HL-60/S4 treated with retinoic acid at 250 ng/mL for 4 days and 3 days (cell line): ENCODE measurements around the gene PTPRN2.
"Not testable (repeated sequence)": the region's sequence is repeated elsewhere in the genome, so short reads cannot be mapped to it uniquely, and the experiment has no call there.

Source experiments
- in situ Hi-C: fragments of 300-500 bp; cut with MboI; formaldehyde crosslinking; loops from 2 replicates; pipeline ENCODE4 v1.7.0; 2022; ENCODE audit warnings: low sequenced_read_pairs

Gene PTPRN2

DNA sequence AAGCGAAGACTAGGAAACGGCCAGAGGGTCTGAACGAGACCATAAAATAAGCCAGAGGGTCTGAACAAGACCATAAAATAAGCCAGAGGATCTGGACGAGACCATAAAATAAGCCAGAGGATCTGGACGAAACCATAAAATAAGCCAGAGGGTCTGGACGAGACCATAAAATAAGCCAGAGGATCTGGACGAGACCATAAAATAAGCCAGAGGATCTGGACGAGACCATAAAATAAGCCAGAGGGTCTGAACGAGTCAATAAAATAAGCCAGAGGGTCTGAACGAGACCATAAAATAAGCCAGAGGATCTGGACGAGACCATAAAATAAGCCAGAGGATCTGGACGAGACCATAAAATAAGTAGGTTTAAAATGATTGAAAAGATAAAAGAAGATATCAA, 692.5 kb downstream of the PTPRN2 start:
- in situ Hi-C loops: not testable (repeated sequence)

DNA sequence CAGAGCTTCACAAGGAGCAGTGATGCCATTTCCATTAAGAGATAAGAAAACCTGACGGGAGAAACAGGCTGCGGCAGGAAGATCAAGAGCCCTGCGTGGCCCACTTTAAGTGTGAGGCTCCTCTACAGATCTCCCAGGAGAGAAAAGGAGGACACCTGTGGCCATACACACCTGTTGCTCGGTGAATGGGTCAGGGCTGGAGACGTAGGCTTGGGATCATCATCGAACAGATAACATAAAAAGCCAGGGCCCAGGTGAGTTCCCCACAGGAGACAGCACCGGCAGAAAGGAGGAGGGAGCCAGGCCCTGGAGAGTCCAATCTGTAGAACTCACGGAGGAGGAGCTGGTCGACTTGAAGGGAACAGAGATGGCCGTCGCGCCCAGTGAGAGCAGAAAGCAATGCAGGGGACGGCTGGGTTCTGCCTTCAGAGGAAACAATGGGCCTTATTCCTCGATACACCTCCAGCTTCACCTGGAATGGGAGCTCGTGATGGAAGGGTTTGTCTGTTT, 694.0 kb downstream of the PTPRN2 start:
- in situ Hi-C loops: no loop called here

DNA sequence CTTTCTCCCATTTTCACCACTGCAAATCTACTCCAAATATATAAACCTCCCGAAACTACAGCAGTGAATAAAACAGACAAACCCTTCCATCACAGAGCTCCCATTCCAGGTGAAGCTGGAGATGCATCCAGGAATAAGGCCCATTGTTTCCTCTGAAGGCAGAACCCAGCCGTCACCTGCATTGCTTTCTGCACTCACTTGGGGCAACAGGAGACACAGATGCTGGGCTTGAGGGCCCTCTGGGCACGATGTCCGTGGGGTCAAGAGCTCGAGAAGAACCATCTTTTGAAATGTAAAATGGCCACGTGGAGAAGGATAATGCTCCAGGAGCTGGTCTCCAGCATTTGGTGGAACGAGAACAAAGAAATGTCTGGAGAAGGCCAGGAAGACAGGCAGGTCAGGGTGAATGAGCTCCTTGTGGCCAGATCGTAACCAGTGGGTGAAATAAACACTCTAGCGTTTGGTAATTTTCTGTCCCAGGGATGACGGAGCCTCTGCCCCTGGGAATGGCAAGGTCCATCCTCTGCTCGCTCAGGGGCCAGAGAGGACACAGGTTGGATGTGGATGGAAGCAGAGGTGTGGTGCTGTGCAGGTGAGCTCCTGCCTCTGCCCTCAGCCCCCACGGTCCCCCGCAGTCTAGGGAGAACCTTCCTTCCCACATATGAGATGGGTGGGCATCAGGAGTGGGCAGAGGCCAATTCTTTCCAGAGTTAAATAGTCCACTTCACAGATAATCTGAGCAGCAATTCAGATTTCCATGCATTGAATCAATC, 694.7 kb downstream of the PTPRN2 start:
- in situ Hi-C loops: no loop called here

DNA sequence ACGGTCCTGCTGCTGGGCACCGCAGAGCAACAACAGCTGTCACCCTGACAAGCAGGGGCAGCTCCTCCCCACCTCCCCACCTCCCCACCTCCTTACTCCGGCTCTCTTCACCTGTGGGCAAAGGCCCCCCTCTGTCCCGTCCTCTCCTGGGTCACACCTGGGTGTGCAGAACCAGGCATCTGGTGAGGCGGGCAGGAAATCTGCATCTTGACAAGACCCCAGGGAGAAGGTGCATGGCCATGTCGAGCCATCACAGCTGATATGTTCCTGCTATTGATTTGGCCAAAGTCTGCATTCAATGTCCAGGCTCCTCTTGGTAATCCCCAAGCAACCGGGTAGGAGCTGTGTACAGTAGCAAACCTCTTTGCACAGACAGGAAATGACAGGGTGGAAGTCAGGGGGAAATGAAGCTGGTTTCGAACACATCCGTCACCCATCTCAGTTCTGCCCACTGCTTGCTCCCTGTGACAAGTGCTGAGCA, 696.7 kb downstream of the PTPRN2 start:
- in situ Hi-C loops: no loop called here

DNA sequence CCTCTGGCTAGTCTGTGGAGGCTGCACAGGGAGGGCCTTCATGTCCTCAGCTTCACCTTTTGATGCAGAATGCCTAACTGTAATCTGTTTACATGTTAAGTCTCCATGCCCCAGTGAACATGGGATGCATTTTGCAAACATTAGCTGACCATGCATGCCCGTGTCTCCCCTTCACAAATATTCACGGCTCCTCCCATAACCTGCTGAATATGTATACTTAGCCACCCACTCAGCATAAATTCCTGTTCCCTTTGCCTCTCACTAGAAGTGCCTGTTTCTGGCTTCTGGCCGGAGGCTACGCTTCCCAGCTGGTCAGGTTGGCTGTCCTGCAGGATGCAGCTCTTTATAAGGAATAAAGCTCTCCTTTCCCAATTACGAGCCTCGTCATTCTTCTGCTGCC, 698.1 kb downstream of the PTPRN2 start:
- in situ Hi-C loops: no loop called here

DNA sequence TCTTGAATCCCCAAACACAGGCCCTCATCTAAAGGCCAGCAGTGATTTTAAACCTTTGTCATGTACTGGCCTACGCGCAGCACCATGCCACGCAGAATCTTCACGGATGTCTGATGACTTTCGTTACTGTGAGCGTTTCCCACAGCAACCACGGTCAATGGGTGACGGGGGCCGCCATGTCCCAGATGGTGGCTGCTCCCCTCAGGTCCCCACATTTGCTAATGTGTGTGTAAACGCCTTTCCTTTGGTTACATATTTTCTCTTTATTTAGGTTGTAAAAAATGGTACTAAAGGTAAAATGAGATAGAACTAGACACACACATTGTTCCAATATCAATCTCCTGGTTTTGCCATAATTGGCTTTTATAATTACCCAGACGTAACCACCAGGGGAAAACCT, 699.0 kb downstream of the PTPRN2 start:
- in situ Hi-C loops: no loop called here

DNA sequence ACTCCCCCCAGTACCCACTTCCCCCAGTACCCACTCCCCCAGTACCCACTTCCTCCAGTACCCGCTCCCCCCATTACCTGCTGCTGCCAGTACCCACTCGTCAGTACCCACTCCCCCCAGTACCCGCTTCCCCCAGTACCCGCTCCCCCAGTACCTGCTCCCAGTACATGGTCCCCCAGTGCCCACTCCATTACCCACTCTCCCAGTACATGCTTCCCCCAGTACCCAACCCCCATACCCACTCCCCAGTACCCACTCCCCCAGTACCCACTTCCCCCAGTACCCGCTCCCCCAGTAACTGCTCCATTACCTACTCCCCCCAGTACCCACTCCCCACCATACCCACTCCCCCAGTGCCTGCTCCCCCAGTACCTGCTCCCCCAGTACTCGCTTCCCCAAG, 700.2 kb downstream of the PTPRN2 start:
- in situ Hi-C loops: no loop called here

DNA sequence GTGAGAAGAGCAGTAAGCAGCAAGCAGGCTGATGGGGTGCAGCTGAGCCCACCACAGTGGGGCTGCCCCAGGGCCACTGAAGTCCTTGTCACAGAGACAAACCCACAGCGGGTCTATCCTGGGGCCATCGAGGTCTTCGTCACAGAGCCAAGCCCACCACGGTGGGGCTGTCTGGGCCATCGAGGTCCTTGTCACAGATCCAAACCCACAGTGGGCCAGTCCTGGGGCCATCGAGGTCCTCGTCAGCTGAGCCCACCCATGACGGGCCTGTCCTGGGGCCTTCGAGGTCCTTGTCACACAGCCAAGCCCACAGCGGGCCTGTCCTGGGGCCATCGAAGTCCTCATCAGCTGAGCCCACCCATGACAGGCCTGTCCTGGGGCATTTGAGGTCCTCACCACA, 700.9 kb downstream of the PTPRN2 start:
- in situ Hi-C loops: no loop called here

DNA sequence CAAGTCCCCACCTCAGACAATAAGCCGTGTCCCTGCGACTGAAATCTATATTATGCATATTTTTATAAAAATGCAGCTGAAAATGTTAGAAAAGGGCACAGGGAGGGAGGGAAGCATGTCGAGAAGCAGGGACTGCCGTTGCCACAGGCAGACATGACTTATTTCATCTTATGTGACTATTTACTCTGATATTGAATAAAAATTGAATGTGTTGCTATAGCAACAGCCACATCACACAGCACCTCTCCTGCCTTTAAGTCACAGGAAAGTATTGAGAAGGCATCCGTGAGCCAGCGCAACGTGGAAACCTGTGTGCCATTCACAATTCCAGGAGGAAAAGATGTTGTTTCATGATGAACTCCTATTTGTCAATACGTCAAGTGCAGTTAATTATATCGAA, 701.4 kb downstream of the PTPRN2 start:
- in situ Hi-C loops: no loop called here

DNA sequence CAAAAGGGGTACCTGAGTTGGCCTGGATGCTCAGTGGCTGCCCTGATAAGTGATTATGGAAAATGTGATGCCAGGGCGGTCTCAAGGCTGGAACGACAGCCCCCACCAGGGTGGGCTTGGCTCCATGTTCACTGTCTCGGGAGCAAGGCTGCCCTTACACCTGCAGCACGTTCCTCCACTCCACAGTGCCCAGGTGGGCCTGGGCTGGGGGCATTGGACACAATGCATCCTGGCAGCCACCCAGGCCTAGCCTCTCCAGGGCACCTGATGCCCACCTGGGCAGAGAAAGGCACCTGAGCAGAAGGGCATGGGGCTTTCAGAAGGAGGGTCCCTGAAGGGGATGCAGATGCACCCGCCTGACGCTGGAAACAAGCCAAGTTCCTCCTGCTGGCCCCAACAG, 702.5 kb downstream of the PTPRN2 start:
- in situ Hi-C loops: no loop called here

DNA sequence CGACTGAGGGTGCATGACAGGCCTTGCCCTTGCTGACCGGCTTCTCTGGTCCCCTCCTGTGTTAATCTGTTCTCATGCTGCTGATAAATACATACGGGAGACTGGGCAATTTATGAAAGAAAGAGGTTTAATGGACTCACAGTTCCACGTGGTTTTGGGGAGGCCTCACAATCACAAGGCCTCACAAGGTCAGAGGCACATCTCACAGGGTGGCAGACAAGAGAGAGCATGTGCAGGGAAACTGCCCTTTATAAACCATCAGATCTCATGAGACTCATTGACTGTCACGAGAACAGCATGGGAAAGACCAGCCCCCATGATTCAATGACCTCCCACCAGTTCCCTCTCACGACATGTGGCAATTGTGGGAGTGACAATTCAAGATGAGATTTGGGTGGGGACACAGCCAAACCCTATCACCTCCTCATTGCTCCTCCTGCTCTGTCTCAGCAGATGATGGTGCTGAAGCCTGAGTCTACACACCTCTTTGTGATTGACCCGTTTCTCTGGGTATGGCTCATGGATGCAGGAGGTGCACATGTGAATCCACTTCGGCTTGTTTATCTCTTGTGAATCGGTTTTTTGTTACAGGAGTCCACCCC, 703.1 kb downstream of the PTPRN2 start:
- in situ Hi-C loops: no loop called here

DNA sequence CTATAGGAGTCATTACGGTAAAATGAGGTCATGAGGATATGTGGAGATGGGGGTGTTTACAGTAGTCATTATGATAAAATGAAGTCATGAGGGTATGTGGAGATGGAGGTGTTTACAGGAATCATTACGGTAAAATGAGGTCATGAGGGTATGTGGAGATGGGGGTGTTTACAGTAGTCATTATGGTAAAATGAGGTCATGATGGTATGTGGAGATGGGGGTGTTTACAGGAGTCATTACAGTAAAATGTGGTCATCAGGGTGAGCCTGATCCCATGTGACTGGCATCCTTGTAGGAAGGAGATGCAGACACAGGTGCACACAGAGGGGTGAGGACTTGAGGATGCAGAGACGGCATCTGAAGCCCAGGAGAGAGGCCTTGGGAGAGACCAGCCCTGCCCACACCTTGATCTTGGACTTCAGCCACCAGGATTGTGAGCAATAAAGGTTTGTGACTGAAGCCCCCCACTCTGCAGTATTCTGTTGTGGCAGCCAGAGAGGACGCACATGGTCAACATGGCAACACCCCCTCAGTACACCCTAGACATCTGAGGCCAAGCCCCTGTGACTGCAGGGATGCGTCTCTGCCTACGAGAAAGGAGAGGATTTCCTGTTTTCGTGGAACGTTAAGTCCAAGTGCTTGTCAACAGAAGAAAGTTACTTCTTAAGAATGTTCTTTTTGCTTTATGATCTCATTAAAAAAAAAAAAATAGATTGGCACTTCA, 706.4 kb downstream of the PTPRN2 start:
- in situ Hi-C loops: no loop called here

DNA sequence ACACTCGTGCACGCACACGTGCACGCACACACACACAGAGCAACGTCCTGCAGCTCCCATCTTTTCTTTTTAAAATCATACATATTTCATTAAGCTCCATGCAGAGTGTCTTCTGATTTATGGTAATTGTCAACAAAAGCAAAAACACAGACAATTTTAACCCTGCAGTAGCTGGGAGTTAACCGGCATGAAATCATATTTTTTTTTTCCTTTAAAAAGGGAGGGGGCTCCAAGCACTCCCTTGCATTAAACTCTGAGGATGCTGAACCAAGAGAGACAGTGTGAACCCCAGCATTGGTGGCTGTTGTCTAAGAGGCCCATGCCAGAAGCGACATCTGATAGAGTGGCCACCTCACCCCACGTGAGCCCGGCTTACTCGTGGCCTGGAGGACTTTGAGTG, 708.2 kb downstream of the PTPRN2 start:
- in situ Hi-C loops: no loop called here

DNA sequence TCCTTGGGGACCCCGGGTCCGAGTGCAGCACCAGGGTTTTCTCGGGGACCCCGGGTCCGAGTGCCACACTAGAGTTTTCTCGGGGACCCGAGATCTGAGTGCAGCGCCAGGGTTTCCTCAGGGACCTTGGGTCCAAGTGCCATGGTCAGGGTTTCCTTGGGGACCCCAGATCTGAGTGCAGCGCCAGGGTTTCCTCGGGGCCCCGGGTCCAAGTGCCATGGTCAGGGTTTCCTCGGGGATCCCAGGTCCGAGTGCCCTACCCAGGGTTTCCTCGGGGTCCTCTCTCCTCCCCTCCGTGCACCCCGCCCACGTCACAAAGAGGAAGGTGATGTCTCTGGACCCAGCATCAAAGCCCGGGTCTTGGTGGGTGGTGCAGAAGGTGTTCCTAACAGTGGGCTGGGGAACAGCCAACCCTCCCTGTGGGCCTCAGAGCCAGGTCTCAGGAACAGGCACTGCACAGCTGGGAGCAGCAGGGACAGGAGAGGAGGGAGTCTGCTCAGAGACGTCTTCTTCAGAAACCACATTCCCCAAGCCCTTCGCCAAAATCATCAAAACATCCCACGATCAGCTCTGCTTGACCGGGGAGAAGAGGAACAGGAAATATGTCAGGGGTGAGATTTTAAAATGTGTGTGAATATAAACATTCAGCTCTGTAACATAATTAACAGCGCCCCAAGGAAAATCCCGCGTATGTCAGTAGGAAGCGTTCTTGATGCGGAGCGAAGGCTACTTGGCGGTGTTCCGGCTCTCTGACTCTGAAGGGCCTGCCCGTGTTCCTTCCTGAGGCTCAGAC, 710.1 kb downstream of the PTPRN2 start:
- in situ Hi-C loops: no loop called here

DNA sequence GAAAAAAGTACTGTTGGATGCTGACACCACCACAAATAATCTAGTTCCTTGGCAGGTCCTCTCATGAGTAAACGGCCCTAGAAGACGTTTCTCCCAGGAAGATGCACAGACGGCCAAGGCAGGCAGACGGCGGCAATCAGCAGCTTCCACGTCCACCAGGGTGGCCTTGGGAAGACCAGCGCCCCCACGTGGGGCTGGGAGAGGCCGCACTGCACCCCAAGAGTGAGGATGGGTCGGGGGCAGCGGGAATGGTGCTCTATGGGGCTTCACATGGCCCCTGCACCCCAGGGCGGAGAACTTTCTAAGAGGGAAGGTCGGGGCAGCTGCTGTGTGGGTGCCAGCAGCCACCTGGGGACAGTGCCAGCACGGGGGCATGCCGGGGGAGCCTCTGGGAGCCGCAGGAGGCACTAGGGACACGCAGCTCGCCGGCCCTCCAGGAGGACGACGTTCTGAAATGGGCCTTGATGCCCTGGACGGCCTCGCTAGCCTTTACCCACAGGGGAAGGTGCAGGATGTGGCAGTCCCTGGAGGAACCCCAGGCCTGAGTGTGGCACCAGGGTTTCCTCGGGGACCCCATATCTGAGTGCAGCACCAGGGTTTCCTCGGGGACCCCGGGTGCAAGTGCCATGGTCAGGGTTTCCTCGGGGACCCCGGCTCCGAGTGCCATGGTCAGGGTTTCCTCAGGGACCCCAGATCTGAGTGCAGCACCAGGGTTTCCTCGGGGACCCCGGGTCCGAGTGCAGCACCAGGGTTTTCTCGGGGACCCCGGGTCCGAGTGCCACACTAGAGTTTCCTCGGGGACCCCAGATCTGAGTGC, 710.9 kb downstream of the PTPRN2 start:
- in situ Hi-C loops: no loop called here

DNA sequence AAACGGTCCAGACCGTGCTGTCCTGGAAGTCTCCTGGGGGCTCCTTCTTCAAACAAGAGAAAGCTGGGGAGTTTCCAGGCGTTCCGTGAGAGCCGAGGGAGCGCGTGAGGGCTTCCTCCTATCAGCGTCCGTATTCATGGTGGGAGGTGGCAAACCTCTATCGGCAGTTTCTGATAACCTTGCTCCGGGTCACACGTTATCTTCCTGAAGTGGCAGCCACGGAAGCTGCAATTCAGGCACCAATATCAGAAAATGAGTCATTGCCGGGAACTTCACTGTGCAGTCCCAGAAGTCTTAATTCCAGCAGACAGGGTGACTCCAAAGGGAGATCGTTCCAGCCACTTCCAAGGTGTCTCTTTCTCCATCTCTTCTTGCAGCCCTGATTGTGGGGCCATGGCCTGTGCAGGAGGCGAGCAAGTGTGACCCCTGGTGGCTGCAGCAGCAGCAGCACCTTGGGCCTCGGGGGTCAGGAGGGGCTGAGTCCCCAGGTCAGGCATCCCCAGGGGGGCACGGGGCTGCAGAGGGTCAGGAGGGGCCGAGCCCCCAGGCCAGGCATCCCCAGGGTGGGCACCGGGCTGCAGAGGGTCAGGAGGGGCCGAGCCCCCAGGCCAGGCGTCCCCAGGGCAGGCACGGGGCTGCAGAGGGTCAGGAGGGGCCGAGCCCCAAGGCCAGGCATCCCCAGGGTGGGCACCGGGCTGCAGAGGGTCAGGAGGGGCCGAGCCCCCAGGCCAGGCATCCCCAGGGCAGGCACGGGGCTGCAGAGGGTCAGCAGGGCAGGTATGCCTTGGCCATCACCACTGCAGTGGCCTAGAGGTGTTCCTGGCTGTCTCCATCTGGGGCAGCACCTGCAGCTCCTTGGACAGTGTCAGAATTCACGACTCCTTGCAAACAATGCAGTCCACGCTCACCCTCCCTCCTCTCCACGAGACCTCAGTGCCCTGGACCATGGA, 712.1 kb downstream of the PTPRN2 start:
- in situ Hi-C loops: no loop called here

DNA sequence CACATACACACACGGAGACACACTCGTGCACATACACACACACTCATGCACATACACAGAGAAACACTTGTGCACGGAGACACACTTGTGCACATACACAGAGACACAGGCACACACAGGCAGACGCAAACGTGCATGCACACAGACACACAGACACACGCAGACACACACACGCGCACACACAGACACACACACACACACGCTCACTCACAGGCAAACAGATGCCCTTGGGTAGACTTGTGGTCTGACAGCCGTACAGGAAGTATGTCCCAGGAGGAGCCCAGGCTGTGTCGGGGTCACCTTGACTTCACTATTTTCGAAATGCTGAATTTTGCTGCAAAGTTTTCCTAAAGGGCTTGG, 712.8 kb downstream of the PTPRN2 start:
- in situ Hi-C loops: no loop called here

DNA sequence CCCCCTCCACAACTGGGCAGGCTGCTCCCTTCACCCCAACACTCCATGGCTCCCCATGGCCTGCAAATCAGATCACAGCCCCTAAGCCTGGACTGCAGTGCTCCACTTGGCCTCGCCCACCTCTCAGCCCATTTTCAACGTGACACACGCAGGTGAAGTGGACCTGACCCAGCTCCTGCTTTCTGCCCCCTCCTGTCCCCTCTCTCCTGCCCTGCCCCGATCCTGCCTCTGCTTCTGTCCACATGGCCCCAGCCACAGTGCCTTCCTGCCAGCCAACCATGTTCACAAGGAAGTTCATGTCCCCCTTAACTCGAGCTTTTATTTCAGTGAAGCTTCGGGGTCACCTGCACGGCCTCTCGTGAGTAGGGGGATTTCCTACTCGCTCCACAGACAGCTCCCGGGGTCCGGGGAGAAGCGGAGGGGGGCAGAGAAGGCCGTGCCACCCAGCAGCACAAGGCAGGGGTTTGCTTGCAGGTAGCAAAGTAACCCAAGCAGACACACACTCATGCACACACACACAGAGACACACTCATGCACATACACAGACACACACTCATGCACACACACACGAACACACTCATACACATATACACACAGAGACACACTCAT, 713.3 kb downstream of the PTPRN2 start:
- in situ Hi-C loops: no loop called here

DNA sequence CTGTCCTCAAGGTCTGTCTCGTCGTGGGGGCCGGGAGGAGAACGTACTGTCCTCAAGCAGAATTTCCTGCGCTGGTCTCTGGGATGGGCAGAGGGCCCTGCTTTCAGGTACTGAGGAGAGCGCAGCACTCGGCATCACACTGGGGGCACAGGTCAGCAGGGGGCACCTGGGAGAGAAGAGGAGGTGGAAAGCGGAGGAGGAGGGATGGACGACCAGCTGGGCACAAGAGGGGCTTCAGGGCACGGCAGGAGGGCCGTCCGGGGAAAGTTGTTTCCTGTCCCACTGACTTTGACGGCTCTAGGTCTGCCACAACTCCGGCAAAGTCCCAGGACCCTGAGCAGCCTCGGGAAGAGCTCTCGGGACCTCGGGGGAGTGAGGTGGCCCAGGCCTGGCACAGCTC, 714.0 kb downstream of the PTPRN2 start:
- in situ Hi-C loops: no loop called here
